ENCODE results near the gene ACAA2.

- TF ChIP-seq BHLHE40 (IDR thresholded peaks at IDR 0.05; ENCODE audit: borderline replicate concordance) (no peak), SP1 (IDR thresholded peaks at IDR 0.05) (no peak), ELF4 (IDR thresholded peaks at IDR 0.05) (no peak), FOXA1 (IDR thresholded peaks at IDR 0.05) (no peak), ZNF384 (IDR thresholded peaks at IDR 0.05) (no peak), TARDBP (IDR thresholded peaks at IDR 0.05) (no peak), SUZ12 (IDR thresholded peaks at IDR 0.05) (no peak), HDGF (IDR thresholded peaks at IDR 0.05; ENCODE audit: borderline replicate concordance) (no peak), ARNT (IDR thresholded peaks at IDR 0.05) (no peak), FOXM1 (IDR thresholded peaks at IDR 0.05; ENCODE audit: borderline replicate concordance) (no peak)
Measured at GRCh38 chr18:49842656-49843055, 29.3 kb upstream of the ACAA2 start.

All from HEK293T (cell line).